H1 (cell line): ENCODE measurements around the gene GADL1. TPM values are rescaled to one million over a fixed set of nuclear protein-coding genes. Genes with fewer than 3 reads are reported as not detected.

ENCODE experiments used
- CTCF ChIA-PET: fragments of 300-600 bp; sonication (Branson Sonifier 250); formaldehyde crosslinking; loops from one replicate; lab custom pipeline; 2021; ENCODE audit not compliant: partially characterized antibody; lab: Charles Lee
- POLR2A ChIA-PET: fragments of 300-600 bp; sonication (Branson Sonifier 250); formaldehyde crosslinking; loops from one replicate; lab custom pipeline; 2021; ENCODE audit warnings: inconsistent platforms; ENCODE audit not compliant: partially characterized antibody; lab: Charles Lee
- DNase-seq, 2 experiments: peaks; one replicate each; pipeline versions ENCODE4 v3.0.0 to v3.0.0-alpha.2; 2010 to 2022; ENCODE audit warnings: low spot score in 2 of 2, low read depth in 1 of 2, mixed read lengths in 1 of 2
- FAIRE-seq: peaks from 2 replicates; lab custom pipeline; 2011; peaks lifted over from hg19 to GRCh38; lab: Jason Lieb, UNC
- H2AFZ ChIP-seq: 2 replicates; pipeline ENCODE4 v1.8.1; 2012; ENCODE audit warnings: low read length, inconsistent platforms
- H2AK5ac ChIP-seq: 2 replicates; pipeline ENCODE4 v1.6.1; 2013; ENCODE audit warnings: low read depth, low read length
- H2BK120ac ChIP-seq: replicated peaks from 2 replicates; pipeline ENCODE3; 2013; ENCODE audit warnings: low read depth, low read length, inconsistent platforms
- H2BK12ac ChIP-seq: 2 replicates; pipeline ENCODE4 v1.6.1; 2013; ENCODE audit warnings: low read depth, low read length
- H2BK15ac ChIP-seq: 2 replicates; pipeline ENCODE4 v1.6.1; 2013; ENCODE audit warnings: low read length
- H2BK20ac ChIP-seq: 2 replicates; pipeline ENCODE4 v1.6.1; 2013; ENCODE audit warnings: low read length
- H2BK5ac ChIP-seq: 2 replicates; pipeline ENCODE4 v1.6.1; 2013; ENCODE audit warnings: low read depth, low read length
- H3K14ac ChIP-seq: 2 replicates; pipeline ENCODE4 v1.6.1; 2013; ENCODE audit warnings: inconsistent platforms; ENCODE audit not compliant: insufficient read length
- H3K18ac ChIP-seq: 2 replicates; pipeline ENCODE4 v1.6.1; 2013; ENCODE audit warnings: low read length; ENCODE audit errors: extremely low read depth
- H3K23ac ChIP-seq: 2 replicates; pipeline ENCODE4 v1.6.1; 2013; ENCODE audit warnings: inconsistent platforms; ENCODE audit not compliant: insufficient read length
- H3K23me2 ChIP-seq: 2 replicates; pipeline ENCODE4 v1.6.1; 2013; ENCODE audit warnings: low read depth, low read length
- H3K27ac ChIP-seq: 2 replicates; pipeline ENCODE4 v1.6.1; 2011; ENCODE audit warnings: low read depth, low read length, inconsistent platforms
- H3K27me3 ChIP-seq, 4 experiments: replicated peaks in 1 of 4; 1 replicate in 1 of 4; 2 replicates in 3 of 4; pipeline versions ENCODE4 v1.6.1 to v1.8.1; 2011 to 2013; ENCODE audit warnings: low read length in 3 of 4, mild to moderate bottlenecking in 3 of 4, inconsistent platforms in 2 of 4, mixed read lengths in 2 of 4, moderate library complexity in 1 of 4; ENCODE audit not compliant: control insufficient read depth in 3 of 4, insufficient read depth in 3 of 4; ENCODE audit errors: extremely low read depth in 1 of 4
- H3K36me3 ChIP-seq, 4 experiments: 2 replicates each; pipeline versions ENCODE4 v1.6.1 to v1.8.1; 2011 to 2013; ENCODE audit warnings: mild to moderate bottlenecking in 4 of 4, low read length in 3 of 4, moderate library complexity in 2 of 4, control low read depth in 1 of 4, inconsistent platforms in 1 of 4; ENCODE audit not compliant: insufficient read depth in 4 of 4, control insufficient read depth in 2 of 4
- H3K4ac ChIP-seq: replicated peaks from 2 replicates; pipeline ENCODE3; 2013; ENCODE audit warnings: low read length, low read depth, mixed read lengths, inconsistent platforms; ENCODE audit not compliant: insufficient read length
- H3K4me1 ChIP-seq, 4 experiments: replicated peaks in 1 of 4; 1 replicate in 1 of 4; 2 replicates in 3 of 4; pipeline versions ENCODE4 v1.6.1 to v1.8.1; 2011 to 2013; ENCODE audit warnings: low read length in 3 of 4, inconsistent platforms in 2 of 4, mixed read lengths in 1 of 4; ENCODE audit not compliant: insufficient read depth in 4 of 4, control insufficient read depth in 3 of 4
- H3K4me2 ChIP-seq, 2 experiments: 2 replicates each; pipeline versions ENCODE4 v1.6.1 to v1.8.1; 2011 to 2013; ENCODE audit warnings: low read depth in 2 of 2, low read length in 2 of 2, control low read depth in 1 of 2, inconsistent platforms in 1 of 2, mild to moderate bottlenecking in 1 of 2; ENCODE audit not compliant: insufficient read depth in 1 of 2
- H3K4me3 ChIP-seq, 4 experiments: fragments of 200-600, 300-600 bp in 1 of 4; sonication (generic), shearing (Covaris generic), sonication (Bioruptor Twin) in 1 of 4; 2 replicates each; pipeline versions ENCODE4 v1.5.1 to v1.8.1; 2011 to 2016; ENCODE audit warnings: low read length in 4 of 4, low read depth in 3 of 4, control low read depth in 2 of 4, inconsistent platforms in 2 of 4, mild to moderate bottlenecking in 2 of 4, mixed read lengths in 1 of 4, moderate library complexity in 1 of 4; ENCODE audit not compliant: insufficient read depth in 2 of 4; ENCODE audit errors: extremely low read depth in 1 of 4
- H3K56ac ChIP-seq: replicated peaks from 2 replicates; pipeline ENCODE3; 2013; ENCODE audit warnings: low read depth, mild to moderate bottlenecking, mixed read lengths, low read length, inconsistent platforms; ENCODE audit not compliant: insufficient read length
- H3K79me1 ChIP-seq: 2 replicates; pipeline ENCODE4 v1.6.1; 2013; ENCODE audit warnings: low read depth, low read length, control low read depth
- H3K79me2 ChIP-seq, 2 experiments: 2 replicates each; pipeline versions ENCODE4 v1.6.1 to v1.8.1; 2012 to 2013; ENCODE audit warnings: low read length in 2 of 2, mild to moderate bottlenecking in 2 of 2, inconsistent platforms in 1 of 2; ENCODE audit not compliant: insufficient read depth in 2 of 2, control insufficient read depth in 1 of 2
- H3K9ac ChIP-seq, 4 experiments: replicated peaks in 1 of 4; 1 replicate in 1 of 4; 2 replicates in 3 of 4; pipeline versions ENCODE4 v1.6.1 to v1.8.1; 2011 to 2013; ENCODE audit warnings: low read depth in 3 of 4, low read length in 3 of 4, control low read depth in 2 of 4, mild to moderate bottlenecking in 2 of 4, moderate library complexity in 2 of 4, inconsistent platforms in 1 of 4; ENCODE audit errors: extremely low read depth in 1 of 4
- H3K9me3 ChIP-seq, 2 experiments: 2 replicates each; pipeline versions ENCODE4 v1.6.1 to v1.8.1; 2012 to 2013; ENCODE audit warnings: mild to moderate bottlenecking in 2 of 2, moderate library complexity in 2 of 2, control low read depth in 1 of 2, inconsistent platforms in 1 of 2, low read depth in 1 of 2, low read length in 1 of 2, mixed read lengths in 1 of 2; ENCODE audit not compliant: insufficient read depth in 2 of 2
- H4K20me1 ChIP-seq, 2 experiments: replicated peaks in 1 of 2; 2 replicates each; pipeline versions ENCODE3 to v1.8.1; 2011 to 2013; ENCODE audit warnings: inconsistent platforms in 2 of 2, low read length in 2 of 2, mild to moderate bottlenecking in 1 of 2; ENCODE audit not compliant: insufficient read depth in 2 of 2, control insufficient read depth in 1 of 2
- H4K5ac ChIP-seq: 2 replicates; pipeline ENCODE4 v1.6.1; 2013; ENCODE audit warnings: low read length, low read depth, mixed read lengths, inconsistent platforms; ENCODE audit not compliant: insufficient read length
- H4K8ac ChIP-seq: 2 replicates; pipeline ENCODE4 v1.8.0; 2013; ENCODE audit warnings: mild to moderate bottlenecking, moderate library complexity, low read length, inconsistent platforms; ENCODE audit not compliant: insufficient read depth; ENCODE audit errors: extremely low read depth
- H4K91ac ChIP-seq: replicated peaks from 2 replicates; pipeline ENCODE3; 2013; ENCODE audit warnings: low read length, mixed read lengths, inconsistent platforms; ENCODE audit not compliant: insufficient read length
- KDM4A ChIP-seq: IDR thresholded peaks from one replicate; pipeline ENCODE4 v1.7.1; 2012; ENCODE audit warnings: low read depth, mild to moderate bottlenecking, moderate library complexity, low read length, inconsistent platforms; ENCODE audit not compliant: severe bottlenecking
- TAF1 ChIP-seq: IDR thresholded peaks from 2 replicates; pipeline ENCODE4 v1.6.1; 2011; ENCODE audit warnings: mild to moderate bottlenecking, low read depth, low read length
- WGBS, 2 experiments: shearing (Covaris generic) in 1 of 2; methylation state at CpG; one replicate each; pipeline versions ENCODE4 v1.1.6 to v1.1.7; 2013 to 2015; ENCODE audit warnings: low lambda C conversion rate in 2 of 2, mixed read lengths in 2 of 2, inconsistent platforms in 1 of 2, low coverage in 1 of 2, missing lambda C conversion rate in 1 of 2; ENCODE audit not compliant: insufficient replicate concordance in 2 of 2, insufficient coverage in 1 of 2, insufficient read length in 1 of 2; ENCODE audit errors: extremely low coverage in 1 of 2, missing lambda C conversion rate in 1 of 2; 5-methylcytosine and 5-hydroxymethylcytosine counted together
- polyA plus RNA-seq, 7 experiments: library from polyadenylated mRNA; depleted of rRNA in 3 of 7; stranded (reverse) in 5 of 7; unstranded in 2 of 7; fragments of >200 nt in 5 of 7; fragments of 200-250 nt in 2 of 7; gene quantifications; 1 replicate in 5 of 7; 2 replicates in 1 of 7; 4 replicates in 1 of 7; pipeline versions ENCODE4 v1.2.1 to v1.2.3, GENCODE V29; 2011 to 2013; ENCODE audit warnings: missing spikeins in 2 of 7, mixed read lengths in 2 of 7
- total RNA-seq: library from RNA; stranded (reverse); fragmentation: NEBNext Ultra II Directional; extraction: Animal tissue kit (Norgen Biotek cat#: 25700); gene quantifications from 2 replicates; pipeline ENCODE4 v1.2.1, GENCODE V29; 2021

Gene GADL1
- total and polyA plus RNA-seq, 2 of the 8 experiments (the other 6 are each of a cell fraction or from before 2014, with no cell fraction given) = 0.03 to 0.30 TPM

- Histone ChIP-seq H3K14ac (no peak overlapping the region), H3K4ac (no peak overlapping the region), H3K27ac (no peak overlapping the region), H3K36me3 (no peaks in the 10 kb centered on the region), H3K23me2 (no peaks in the 10 kb centered on the region), H4K20me1 (no peaks in the 10 kb centered on the region), H2AFZ (no peak overlapping the region), H2BK5ac (no peak overlapping the region), H3K4me3 (no peak overlapping the region), H3K56ac (no peak overlapping the region), H3K79me1 (no peaks in the 10 kb centered on the region), H3K9me3 (no peaks in the 10 kb centered on the region), H3K27me3 (no peaks in the 10 kb centered on the region), H3K23ac (no peak overlapping the region), H2BK12ac (no peak overlapping the region), H3K4me1 (no peaks in the 10 kb centered on the region), H3K79me2 (no peaks in the 10 kb centered on the region), H2AK5ac (no peak overlapping the region), H2BK120ac (no peak overlapping the region), H4K8ac (no peak overlapping the region), H3K18ac (no peak overlapping the region), H4K5ac (no peak overlapping the region), H3K4me2 (no peak overlapping the region), H3K9ac (no peak overlapping the region), H2BK15ac (no peak overlapping the region), H2BK20ac (no peak overlapping the region), H4K91ac (no peak overlapping the region)
- TF ChIP-seq TAF1 (no peak), KDM4A (no peak)
- ChIA-PET CTCF (interaction anchor here (2.0 to 2.8 kb wide), 3 partner anchors 11 to 163 kb away, joined by 4 to 13 read pairs (median 12); no protein-coding TSS in a partner anchor), POLR2A (no interaction called here)
- FAIRE-seq = no peak
- WGBS, 2 experiments = 97% methylated on average over 2 of the region's 2 CpGs; no CpG with 5 or more reads in 1 of the 2 experiments
- DNase-seq = no peak
Observed at GRCh38 chr3:30932513-30933098, 38.1 kb upstream of the GADL1 start.
